C4-2B (cell line): ENCODE data around the gene CCIN.

ENCODE experiments used
- ZFX ChIP-seq: fragments of 450-650 bp; IDR thresholded peaks from 2 replicates; pipeline ENCODE4 v1.6.1; 2017
- TF ChIP-seq, protein P1 (sequence below): fragments of 450-650 bp; conservative IDR thresholded peaks from 2 replicates; pipeline ENCODE4 v1.5.1; 2017; ENCODE audit warnings: mild to moderate bottlenecking

DNA sequence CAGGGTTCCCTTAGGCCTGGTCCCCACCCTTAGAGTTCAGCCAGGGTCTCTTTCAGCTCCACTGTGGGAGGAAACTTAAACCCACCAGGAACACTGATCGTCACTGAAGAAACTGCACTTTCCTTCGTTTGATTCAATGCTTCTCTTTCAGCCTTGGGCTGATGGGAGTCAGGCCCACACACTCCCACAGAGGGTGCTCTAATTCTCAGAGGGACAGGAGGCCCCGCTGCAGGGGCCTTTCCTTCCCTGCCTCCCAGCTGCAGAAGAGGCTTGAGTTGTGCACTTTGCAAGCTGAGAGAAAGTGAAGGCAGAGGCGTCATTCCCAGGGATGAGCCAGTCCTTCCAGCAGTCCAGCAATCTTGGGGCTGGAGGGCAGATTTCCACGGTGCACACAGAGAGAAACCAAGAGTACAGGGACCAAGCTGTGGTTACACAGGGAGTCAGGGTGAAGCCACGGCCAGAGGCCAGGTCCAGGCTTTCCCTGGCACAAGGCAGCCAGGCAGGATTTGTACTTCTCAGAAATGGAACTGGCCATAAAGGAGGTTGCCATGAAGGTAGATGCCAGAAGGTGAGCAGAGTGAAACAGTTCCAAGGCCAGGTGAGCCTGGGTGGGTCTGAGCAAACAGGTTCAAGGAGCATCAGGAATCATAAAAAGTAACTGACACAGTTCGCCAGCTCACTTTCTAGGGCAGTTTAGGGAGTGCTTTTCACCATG lies 43.0 kb upstream of the CCIN start:
- TF ChIP-seq, protein P1, sequence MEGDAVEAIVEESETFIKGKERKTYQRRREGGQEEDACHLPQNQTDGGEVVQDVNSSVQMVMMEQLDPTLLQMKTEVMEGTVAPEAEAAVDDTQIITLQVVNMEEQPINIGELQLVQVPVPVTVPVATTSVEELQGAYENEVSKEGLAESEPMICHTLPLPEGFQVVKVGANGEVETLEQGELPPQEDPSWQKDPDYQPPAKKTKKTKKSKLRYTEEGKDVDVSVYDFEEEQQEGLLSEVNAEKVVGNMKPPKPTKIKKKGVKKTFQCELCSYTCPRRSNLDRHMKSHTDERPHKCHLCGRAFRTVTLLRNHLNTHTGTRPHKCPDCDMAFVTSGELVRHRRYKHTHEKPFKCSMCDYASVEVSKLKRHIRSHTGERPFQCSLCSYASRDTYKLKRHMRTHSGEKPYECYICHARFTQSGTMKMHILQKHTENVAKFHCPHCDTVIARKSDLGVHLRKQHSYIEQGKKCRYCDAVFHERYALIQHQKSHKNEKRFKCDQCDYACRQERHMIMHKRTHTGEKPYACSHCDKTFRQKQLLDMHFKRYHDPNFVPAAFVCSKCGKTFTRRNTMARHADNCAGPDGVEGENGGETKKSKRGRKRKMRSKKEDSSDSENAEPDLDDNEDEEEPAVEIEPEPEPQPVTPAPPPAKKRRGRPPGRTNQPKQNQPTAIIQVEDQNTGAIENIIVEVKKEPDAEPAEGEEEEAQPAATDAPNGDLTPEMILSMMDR: no peak
- no peak for TF ChIP-seq ZFX
